ENCODE results near the gene BRIP1.
A peak's percentile ranks its signal among the peaks of the same experiment; 100 is the strongest.

BRIP1 gene

GRCh38 chr17:61803796-61804195 is 59.5 kb downstream of the BRIP1 start:
- no peak for TF ChIP-seq CTCF (IDR thresholded peaks at IDR 0.05; ENCODE audit: insufficient read depth, low read depth, low read length, missing control alignments)
- H3K4me3 ChIP-seq (ENCODE audit: low read length): no peak overlapping the region
- no peak for DNase-seq (ENCODE audit: low read depth)

- no peak overlapping the region for H3K4me3 ChIP-seq (ENCODE audit: low read length)
- TF ChIP-seq CTCF (IDR thresholded peaks at IDR 0.05; ENCODE audit: insufficient read depth, low read depth, low read length, missing control alignments): no peak
These were observed 60.1 kb downstream of the BRIP1 start for GRCh38 chr17:61803216-61803615.

DNA sequence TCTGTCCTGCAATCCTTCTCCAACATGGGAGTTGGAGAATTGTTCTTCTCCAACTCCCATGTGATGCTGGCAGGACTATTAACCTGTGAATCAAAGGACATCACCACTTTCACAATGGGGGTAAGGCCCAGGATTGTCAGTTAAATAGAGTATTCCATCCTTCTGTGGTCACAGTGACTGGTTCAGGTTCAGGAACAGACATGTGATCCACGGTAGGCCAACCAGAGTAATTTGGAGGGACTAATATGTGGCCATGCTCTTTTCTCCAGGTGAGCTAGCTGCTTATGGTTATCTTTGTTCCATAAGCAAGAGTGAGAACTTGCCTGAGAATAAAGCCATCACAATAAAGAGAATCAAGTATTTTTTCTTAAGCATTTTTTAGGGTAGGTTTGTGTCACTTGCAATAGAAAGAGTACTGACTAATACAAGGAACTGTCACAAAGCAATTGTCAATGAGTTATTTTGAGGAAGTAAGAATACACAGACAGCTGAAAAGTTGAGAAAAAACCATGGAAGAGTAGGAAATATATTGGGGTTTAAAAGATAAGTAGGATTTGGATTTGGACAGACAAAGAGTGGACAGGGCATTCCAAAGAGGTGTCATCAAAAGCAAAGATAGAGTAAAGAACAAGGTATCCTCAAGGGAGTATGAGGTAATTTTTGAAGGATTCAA is 63.4 kb downstream of the BRIP1 start:
- DNase-seq (ENCODE audit: low read depth): no peak
- no peak for TF ChIP-seq CTCF (IDR thresholded peaks at IDR 0.05; ENCODE audit: insufficient read depth, low read depth, low read length, missing control alignments)
- no peak overlapping the region for H3K4me3 ChIP-seq (ENCODE audit: low read length)

More at GRCh38 chr17:61803216-61803615, 60.1 kb downstream of the BRIP1 start:
- DNase-seq (ENCODE audit: low read depth): no peak

DNA sequence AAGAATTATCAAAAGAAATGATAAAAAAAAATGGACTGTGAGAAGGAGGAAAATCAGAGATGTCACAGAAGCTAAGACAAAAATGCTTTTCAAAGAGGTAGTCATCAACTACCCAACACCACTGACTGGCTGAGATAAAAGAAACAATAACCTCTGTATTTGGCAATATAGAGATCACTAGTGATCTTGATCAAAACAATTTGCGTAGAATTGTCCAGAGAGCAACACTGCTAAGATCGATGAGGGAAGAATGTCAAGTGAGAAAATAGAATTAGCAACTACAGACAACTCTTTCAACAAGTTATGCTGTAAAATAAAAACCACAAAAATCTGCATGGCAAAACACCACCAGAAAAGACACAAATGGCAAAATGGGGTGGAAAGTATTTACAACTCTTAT is 66.0 kb downstream of the BRIP1 start:
- no peak for DNase-seq (ENCODE audit: low read depth)
- no peak overlapping the region for H3K4me3 ChIP-seq (ENCODE audit: low read length)
- TF ChIP-seq CTCF (IDR thresholded peaks at IDR 0.05; ENCODE audit: insufficient read depth, low read depth, low read length, missing control alignments): no peak

GRCh38 chr17:61795546-61795945 is 67.8 kb downstream of the BRIP1 start:
- TF ChIP-seq CTCF (IDR thresholded peaks at IDR 0.05; ENCODE audit: insufficient read depth, low read depth, low read length, missing control alignments): no peak
- no peak overlapping the region for H3K4me3 ChIP-seq (ENCODE audit: low read length)
- DNase-seq (ENCODE audit: low read depth): no peak

DNA sequence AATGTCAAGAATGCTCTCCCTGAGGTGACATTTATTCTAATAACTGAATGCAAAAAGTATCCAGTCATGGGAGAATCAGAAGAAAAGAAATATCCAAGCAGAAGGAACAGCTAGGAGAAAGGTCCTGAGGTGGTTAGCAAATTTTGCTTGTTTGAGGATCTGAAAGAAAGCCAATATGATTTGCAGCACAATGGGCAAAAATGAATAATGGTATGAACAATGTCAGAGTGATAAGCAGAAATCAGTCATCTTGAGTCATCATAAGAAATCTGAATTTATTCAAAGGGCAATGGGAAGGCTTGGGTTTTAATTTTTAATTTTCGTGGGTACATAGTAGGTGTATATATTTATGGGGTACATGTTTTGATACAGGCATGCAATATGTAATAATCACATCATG is 68.5 kb downstream of the BRIP1 start:
- peak; percentile 7 for DNase-seq (ENCODE audit: low read depth)
- TF ChIP-seq CTCF (IDR thresholded peaks at IDR 0.05; ENCODE audit: insufficient read depth, low read depth, low read length, missing control alignments): no peak
- no peak overlapping the region for H3K4me3 ChIP-seq (ENCODE audit: low read length)

DNA sequence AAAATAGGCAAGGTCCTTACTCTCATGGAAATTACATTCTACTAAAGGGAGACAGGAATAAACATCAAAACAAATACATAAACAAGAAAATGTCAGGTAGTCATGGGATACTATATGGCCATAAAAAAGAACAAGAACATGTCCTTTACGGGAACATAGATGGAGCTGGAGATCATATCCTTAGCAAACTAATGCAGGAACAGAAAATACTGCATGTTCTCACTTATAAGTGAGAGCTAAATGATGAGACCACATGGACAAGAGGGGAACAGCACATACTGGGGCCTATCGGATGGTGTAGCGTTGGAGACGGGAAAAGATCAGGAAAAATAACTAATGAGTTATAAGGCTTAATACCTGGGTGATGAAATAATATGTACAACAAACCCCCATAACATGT is 69.1 kb downstream of the BRIP1 start:
- DNase-seq (ENCODE audit: low read depth): no peak
- H3K4me3 ChIP-seq (ENCODE audit: low read length): no peak overlapping the region
- TF ChIP-seq CTCF (IDR thresholded peaks at IDR 0.05; ENCODE audit: insufficient read depth, low read depth, low read length, missing control alignments): no peak

Measured in epithelial cell of esophagus (primary cell).